Transverse colon (tissue), 4 donors: ENCODE results near the gene FOCAD. TPM values are rescaled to one million over a fixed set of nuclear protein-coding genes. Genes with fewer than 3 reads are reported as not detected.
"Not testable (repeated sequence)": the region's sequence is repeated elsewhere in the genome, so short reads cannot be mapped to it uniquely, and the experiment has no call there.

Experiments used
- DNase-seq: peaks from one replicate; pipeline ENCODE4 v3.0.0-alpha.2; 2019
- H3K27ac ChIP-seq, 4 donors: fragments of 200-600 bp; sonication (generic); 2 replicates each; pipeline ENCODE4 v1.5.1; 2016 to 2018; ENCODE audit warnings: inconsistent platforms in 4 of 4
- H3K27me3 ChIP-seq: fragments of 200-600 bp; sonication (generic); 2 replicates; pipeline ENCODE4 v1.5.1; 2017; ENCODE audit warnings: inconsistent platforms
- H3K36me3 ChIP-seq, 4 donors: fragments of 200-600 bp; sonication (generic); 2 replicates each; pipeline ENCODE4 v1.5.1; 2017 to 2019; ENCODE audit warnings: inconsistent platforms in 4 of 4
- H3K4me1 ChIP-seq, 4 donors: fragments of 200-600 bp; sonication (generic); 2 replicates each; pipeline ENCODE4 v1.5.1; 2017 to 2020; ENCODE audit warnings: inconsistent platforms in 4 of 4
- H3K4me3 ChIP-seq, 4 donors: fragments of 200-600 bp; sonication (generic); 1 replicate in 1 of 4; 2 replicates in 3 of 4; pipeline versions ENCODE4 v1.5.1 to v1.6.1; 2017 to 2019; ENCODE audit warnings: inconsistent platforms in 4 of 4
- H3K9me3 ChIP-seq, 2 donors: fragments of 200-600 bp; sonication (generic); 2 replicates each; pipeline ENCODE4 v1.5.1; 2017 to 2019; ENCODE audit warnings: inconsistent platforms in 2 of 2
- CTCF ChIP-seq, 5 experiments: fragments of 200-600 bp in 3 of 5; fragments of 450-650 bp in 2 of 5; sonication (generic) in 3 of 5; IDR thresholded peaks; 1 replicate in 2 of 5; 2 replicates in 3 of 5; pipeline ENCODE4 v1.5.1; 2016 to 2017; ENCODE audit warnings: antibody characterized with exemption in 5 of 5, inconsistent platforms in 3 of 5, mild to moderate bottlenecking in 2 of 5, moderate library complexity in 1 of 5
- EP300 ChIP-seq: sonication (generic); formaldehyde crosslinking; IDR thresholded peaks from one replicate; pipeline ENCODE4 v1.6.1; 2017; ENCODE audit warnings: antibody characterized with exemption, low read depth
- POLR2A ChIP-seq: fragments of 450-650 bp; IDR thresholded peaks from one replicate; pipeline ENCODE4 v1.6.1; 2016; ENCODE audit warnings: antibody characterized with exemption, mild to moderate bottlenecking, moderate library complexity
- POLR2AphosphoS5 ChIP-seq, 3 donors: sonication (generic); formaldehyde crosslinking; IDR thresholded peaks; one replicate each; pipeline ENCODE4 v1.6.1; 2016; ENCODE audit warnings: antibody characterized with exemption in 3 of 3
- WGBS, 2 donors: methylation state at CpG; one replicate each; pipeline ENCODE4 v1.1.5; 2018; ENCODE audit warnings: low coverage in 1 of 2; 5-methylcytosine and 5-hydroxymethylcytosine counted together
- in situ Hi-C, 4 donors: fragments of 200-750 bp; cut with MboI; loops; one replicate each; pipeline versions ENCODE4 v1.15.0 to v1.15.1; 2017; ENCODE audit warnings: low sequenced_read_pairs in 3 of 4, low pct_ligation_motif_present in 1 of 4, low pct_unique_long_range_greater_than_20kb in 1 of 4
- intact Hi-C: fragments of 100-400 bp; cut with DNase I; formaldehyde crosslinking; loops from one replicate; pipeline ENCODE4 v1.15.1; 2023; ENCODE audit warnings: low total_unique reads
- total RNA-seq, 4 donors: library from RNA; depleted of rRNA; stranded (reverse); fragments of >200 nt; gene quantifications; one replicate each; pipeline ENCODE4 v1.1.0, GENCODE V29; 2016

The FOCAD gene
- total RNA-seq, 4 donors from 2014 or later = 7.8 to 41.2 (median 32.0) TPM

- H3K27ac ChIP-seq, DNase-seq, H3K4me1 ChIP-seq, intact Hi-C loops, H3K36me3 ChIP-seq, H3K9me3 ChIP-seq, H3K4me3 ChIP-seq, H3K27me3 ChIP-seq: not testable (repeated sequence)
- in situ Hi-C loops = loop anchor here in 2 of 4 donors (25.0 kb wide), 2 partner anchors 113 to 1487 kb away; partner anchors contain the start of gene IFNB1 (in 1 of the 2)
- 63 to 64% methylated on average over 2 of the region's 2 CpGs for WGBS, 2 donors
These were observed 290.3 kb downstream of the FOCAD start for GRCh38 chr9:20974191-20974938.

DNA sequence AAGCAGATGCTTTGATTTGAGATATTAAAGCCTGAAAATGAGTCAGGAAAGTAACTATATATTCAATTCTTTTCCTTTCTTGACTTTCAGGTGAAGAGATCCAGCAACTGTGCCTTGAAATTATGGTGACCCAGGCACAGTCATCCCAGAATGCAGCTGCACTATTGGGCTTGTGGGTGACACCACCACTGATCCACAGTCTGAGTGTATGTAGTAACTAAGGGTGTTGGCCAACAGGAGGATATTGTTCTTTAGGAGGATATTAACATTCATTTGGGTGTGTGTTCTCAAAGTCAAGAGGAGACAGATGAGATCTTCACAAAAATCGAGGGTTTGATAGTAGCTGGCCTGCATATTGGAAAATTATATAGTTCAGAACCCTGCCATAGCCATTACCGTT is 294.2 kb downstream of the FOCAD start:
- H3K4me1 ChIP-seq = peaks cover 0 to 13% (median 3%) of the 10 kb centered on the region in 4 donors
- no peaks in the 10 kb centered on the region for H3K9me3 ChIP-seq
- in situ Hi-C loops (no loop called here), intact Hi-C loops (no loop called here)
- H3K27me3 ChIP-seq = no peaks in the 10 kb centered on the region
- H3K4me3 ChIP-seq = no peak overlapping the region
- no peak for TF ChIP-seq EP300
- no peak for TF ChIP-seq CTCF (IDR thresholded peaks at IDR 0.05)
- no peak for TF ChIP-seq POLR2AphosphoS5 (IDR thresholded peaks at IDR 0.05)
- TF ChIP-seq POLR2A = no peak
- no peaks in the 10 kb centered on the region for H3K36me3 ChIP-seq
- no peak for DNase-seq
- WGBS, 2 donors = 94 to 98% methylated on average over 2 of the region's 2 CpGs
- no peak overlapping the region for H3K27ac ChIP-seq

DNA sequence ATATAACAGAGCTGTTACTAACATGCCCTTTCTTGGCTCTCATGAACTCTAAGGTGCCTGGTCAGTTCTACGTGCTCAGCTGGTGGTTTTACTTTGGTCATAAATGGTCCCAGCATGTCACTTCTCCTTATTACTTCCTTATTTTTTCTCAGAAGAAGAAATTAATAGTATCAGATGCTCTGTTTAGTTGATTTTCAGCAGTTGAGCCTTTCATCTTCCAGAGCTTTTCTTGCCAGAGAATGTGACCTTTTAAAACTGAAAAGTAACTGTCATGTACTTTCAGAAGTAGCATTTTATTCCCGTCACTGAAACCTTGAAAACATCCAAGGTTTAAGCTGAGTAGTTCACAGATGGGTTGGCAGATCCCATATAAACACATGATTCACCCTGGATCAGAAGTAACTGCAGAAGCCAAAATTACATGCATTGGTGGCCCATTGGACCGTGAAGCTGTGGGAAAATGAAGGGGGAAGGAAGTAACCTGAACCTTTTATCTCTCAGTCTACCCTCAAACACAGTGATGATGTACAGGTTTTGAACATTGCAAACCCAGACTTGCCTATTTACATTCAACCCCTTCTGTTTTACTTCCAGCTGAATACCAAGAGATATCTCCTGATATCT is 296.9 kb downstream of the FOCAD start:
- peak overlapping the region; percentile 54 to 80 (median 65) for H3K27ac ChIP-seq
- H3K27me3 ChIP-seq = no peaks in the 10 kb centered on the region
- TF ChIP-seq POLR2AphosphoS5 (IDR thresholded peaks at IDR 0.05) (peak in 2 of 3 donors; percentile 41 to 66), POLR2A (no peak)
- no peak for DNase-seq
- intact Hi-C loops = no loop called here
- 40 to 52% methylated on average over 3 of the region's 3 CpGs for WGBS, 2 donors
- H3K36me3 ChIP-seq = no peaks in the 10 kb centered on the region
- peaks cover 0 to 22% (median 3%) of the 10 kb centered on the region in 4 donors for H3K4me1 ChIP-seq
- in situ Hi-C loops = loop anchor here in 1 of 4 donors (10.0 kb wide), 1 partner anchor 64 kb away; no protein-coding TSS in a partner anchor
- H3K9me3 ChIP-seq = no peaks in the 10 kb centered on the region
- no peak overlapping the region for H3K4me3 ChIP-seq

GRCh38 chr9:20981486-20981885 is 297.4 kb downstream of the FOCAD start:
- no peak for DNase-seq
- H3K27me3 ChIP-seq = no peaks in the 10 kb centered on the region
- 13 to 43% methylated on average over 2 of the region's 2 CpGs for WGBS, 2 donors
- H3K4me3 ChIP-seq = no peak overlapping the region
- no peaks in the 10 kb centered on the region for H3K36me3 ChIP-seq
- in situ Hi-C loops (loop anchor here in 1 of 4 donors (10.0 kb wide), 1 partner anchor 63 kb away; no protein-coding TSS in a partner anchor), intact Hi-C loops (no loop called here)
- peak overlapping the region; percentile 54 to 80 (median 65) for H3K27ac ChIP-seq
- TF ChIP-seq POLR2AphosphoS5 (IDR thresholded peaks at IDR 0.05) (no peak), POLR2A (no peak), EP300 (no peak), CTCF (IDR thresholded peaks at IDR 0.05) (no peak)
- no peaks in the 10 kb centered on the region for H3K9me3 ChIP-seq
- peaks cover 0 to 22% (median 3%) of the 10 kb centered on the region in 4 donors for H3K4me1 ChIP-seq

DNA sequence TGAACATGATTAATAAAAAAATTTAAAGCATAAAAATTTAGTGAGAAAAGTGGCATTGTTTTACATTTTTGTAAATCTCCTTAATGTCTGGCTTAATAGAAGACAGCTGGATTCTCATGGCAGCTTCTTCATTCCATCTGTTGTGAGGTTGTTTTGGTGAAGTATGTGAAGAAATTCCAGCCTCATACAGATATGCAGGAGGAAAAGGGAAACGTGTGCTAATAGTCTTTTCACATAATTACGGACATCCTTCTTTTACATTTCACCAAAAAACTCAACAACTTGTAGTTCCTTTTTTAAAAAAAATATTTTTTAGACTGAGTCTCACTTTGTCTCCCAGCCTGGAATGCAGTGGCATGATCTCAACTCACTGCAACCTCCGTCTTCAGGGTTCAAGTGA is 300.4 kb downstream of the FOCAD start:
- Histone ChIP-seq H3K27ac (no peak overlapping the region), H3K27me3 (no peaks in the 10 kb centered on the region), H3K4me3 (no peak overlapping the region), H3K9me3 (no peaks in the 10 kb centered on the region), H3K4me1 (peaks cover 0 to 22% (median 3%) of the 10 kb centered on the region in 4 donors), H3K36me3 (no peaks in the 10 kb centered on the region)
- intact Hi-C loops (no loop called here), in situ Hi-C loops (loop anchor here in 1 of 4 donors (10.0 kb wide), 1 partner anchor 60 kb away; no protein-coding TSS in a partner anchor)
- no peak for DNase-seq
- WGBS, 2 donors = 65 to 89% methylated on average over 3 of the region's 3 CpGs
- no peak for TF ChIP-seq POLR2A
- TF ChIP-seq EP300 = no peak
- no peak for TF ChIP-seq CTCF (IDR thresholded peaks at IDR 0.05)
- TF ChIP-seq POLR2AphosphoS5 (IDR thresholded peaks at IDR 0.05) = no peak
